OCI-LY3 (cell line): Measurements from ENCODE around the gene FUOM.

ENCODE experiments used
- CTCF ChIP-seq: fragments of 200-600, 300-600 bp; sonication (generic); IDR thresholded peaks from 2 replicates; pipeline ENCODE4 v1.5.1; 2014; ENCODE audit warnings: antibody characterized with exemption, low read length, low read depth
- EZH2phosphoT487 ChIP-seq: fragments of 200-600 bp; shearing (Covaris generic); IDR thresholded peaks from 2 replicates; pipeline ENCODE4 v1.6.1; 2018; ENCODE audit warnings: antibody characterized with exemption, mixed run types, low read depth

GRCh38 chr10:133342942-133343341 lies 14.9 kb downstream of the FUOM start:
- no peak for TF ChIP-seq CTCF
- TF ChIP-seq EZH2phosphoT487, result no peak
